Left lung (tissue), 10 donors: Measurements from ENCODE around the gene LAMA1. TPM values are rescaled to one million over a fixed set of nuclear protein-coding genes. Genes with fewer than 3 reads are reported as not detected.
A peak's percentile ranks its signal among the peaks of the same experiment; 100 is the strongest.

Experiments used
- ATAC-seq: fragments of 200-7000 bp; cut with Tn5 transposase; one replicate; pipeline ENCODE4 v1.9.1; 2020; ENCODE audit warnings: moderate library complexity
- DNase-seq, 4 donors: peaks; one replicate each; pipeline ENCODE4 v3.0.0-alpha.2; 2013 to 2020
- H3K27ac ChIP-seq, 2 donors: fragments of 200-600 bp; sonication (generic) in 1 of 2; one replicate each; pipeline versions ENCODE4 v1.5.0 to v1.8.0; 2020 to 2021
- H3K27me3 ChIP-seq, 2 donors: fragments of 200-600 bp; sonication (generic) in 1 of 2; one replicate each; pipeline versions ENCODE4 v1.5.0 to v1.8.0; 2020 to 2021
- H3K36me3 ChIP-seq, 2 donors: fragments of 200-600 bp; sonication (generic) in 1 of 2; one replicate each; pipeline versions ENCODE4 v1.5.0 to v1.8.0; 2020 to 2021
- H3K4me1 ChIP-seq, 2 donors: fragments of 200-600 bp; one replicate each; pipeline ENCODE4 v1.8.0; 2021
- H3K4me3 ChIP-seq, 2 donors: fragments of 200-600 bp; sonication (generic) in 1 of 2; one replicate each; pipeline versions ENCODE4 v1.5.0 to v1.8.0; 2020 to 2021; ENCODE audit warnings: mild to moderate bottlenecking in 1 of 2
- H3K9me3 ChIP-seq, 2 donors: fragments of 200-600 bp; sonication (generic) in 1 of 2; one replicate each; pipeline versions ENCODE4 v1.5.0 to v1.8.0; 2020 to 2021
- intact Hi-C, 2 donors: fragments of 100-400 bp; cut with DNase I; formaldehyde crosslinking; loops; one replicate each; pipeline versions ENCODE4 v1.11.2 to v1.14.2; 2022
- polyA plus RNA-seq, 6 donors: library from polyadenylated mRNA; unstranded; fragments of 120-200 nt; gene quantifications; one replicate each; pipeline ENCODE4 v1.2.1, GENCODE V29; 2013; ENCODE audit not compliant: insufficient read length in 6 of 6
- total RNA-seq, 2 donors: library from RNA; stranded (reverse); fragmentation: NEBNext Ultra II Directional; extraction: Animal tissue kit (Norgen Biotek cat#: 25700); gene quantifications; one replicate each; pipeline ENCODE4 v1.2.1, GENCODE V29; 2021
- TF ChIP-seq, protein P1 (sequence below), 2 donors: fragments of 200-600 bp; sonication (generic) in 1 of 2; IDR thresholded peaks; one replicate each; pipeline versions ENCODE4 v1.5.0 to v1.8.0; 2021; ENCODE audit warnings: antibody characterized with exemption in 2 of 2
- donor health status: DM: no; HTN: yes; CAD: no.
- donor health status: DM: no; HTN: no; CAD: no.

The LAMA1 gene
- total and polyA plus RNA-seq, 8 donors, result 2.4 to 22.9 (median 11.6) TPM

DNA sequence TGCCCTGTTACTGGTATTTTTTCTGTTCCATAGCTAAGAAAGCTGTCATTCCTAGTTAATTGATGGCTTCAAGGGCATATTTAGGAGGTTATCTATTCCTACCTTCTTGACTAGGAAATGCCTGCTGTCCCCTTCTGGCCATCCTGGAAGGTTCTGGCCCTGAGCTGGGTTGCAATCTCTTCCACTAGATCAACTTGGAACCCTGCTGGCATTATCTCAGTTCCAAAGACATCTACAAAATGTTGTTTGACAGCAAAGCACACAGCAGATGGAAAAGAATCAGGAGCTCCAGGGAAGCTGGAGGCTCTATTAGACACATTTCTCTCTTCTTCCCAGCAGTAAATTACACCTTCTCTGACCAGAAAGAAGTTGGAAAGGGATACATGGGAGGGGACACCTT lies 196.0 kb downstream of the LAMA1 start:
- no peaks in the 10 kb centered on the region for H3K9me3 ChIP-seq
- no peaks in the 10 kb centered on the region for H3K4me1 ChIP-seq
- TF ChIP-seq, protein P1, sequence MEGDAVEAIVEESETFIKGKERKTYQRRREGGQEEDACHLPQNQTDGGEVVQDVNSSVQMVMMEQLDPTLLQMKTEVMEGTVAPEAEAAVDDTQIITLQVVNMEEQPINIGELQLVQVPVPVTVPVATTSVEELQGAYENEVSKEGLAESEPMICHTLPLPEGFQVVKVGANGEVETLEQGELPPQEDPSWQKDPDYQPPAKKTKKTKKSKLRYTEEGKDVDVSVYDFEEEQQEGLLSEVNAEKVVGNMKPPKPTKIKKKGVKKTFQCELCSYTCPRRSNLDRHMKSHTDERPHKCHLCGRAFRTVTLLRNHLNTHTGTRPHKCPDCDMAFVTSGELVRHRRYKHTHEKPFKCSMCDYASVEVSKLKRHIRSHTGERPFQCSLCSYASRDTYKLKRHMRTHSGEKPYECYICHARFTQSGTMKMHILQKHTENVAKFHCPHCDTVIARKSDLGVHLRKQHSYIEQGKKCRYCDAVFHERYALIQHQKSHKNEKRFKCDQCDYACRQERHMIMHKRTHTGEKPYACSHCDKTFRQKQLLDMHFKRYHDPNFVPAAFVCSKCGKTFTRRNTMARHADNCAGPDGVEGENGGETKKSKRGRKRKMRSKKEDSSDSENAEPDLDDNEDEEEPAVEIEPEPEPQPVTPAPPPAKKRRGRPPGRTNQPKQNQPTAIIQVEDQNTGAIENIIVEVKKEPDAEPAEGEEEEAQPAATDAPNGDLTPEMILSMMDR (IDR thresholded peaks at IDR 0.05), result no peak
- no peak overlapping the region for H3K4me3 ChIP-seq
- H3K36me3 ChIP-seq, result no peaks in the 10 kb centered on the region
- ATAC-seq (no peak), DNase-seq (no peak)
- no peak overlapping the region for H3K27ac ChIP-seq
- intact Hi-C loops, result loop anchor here in 1 of 2 donors (10.0 kb wide), 1 partner anchor 253 kb away; no protein-coding TSS in a partner anchor
- no peaks in the 10 kb centered on the region for H3K27me3 ChIP-seq

DNA sequence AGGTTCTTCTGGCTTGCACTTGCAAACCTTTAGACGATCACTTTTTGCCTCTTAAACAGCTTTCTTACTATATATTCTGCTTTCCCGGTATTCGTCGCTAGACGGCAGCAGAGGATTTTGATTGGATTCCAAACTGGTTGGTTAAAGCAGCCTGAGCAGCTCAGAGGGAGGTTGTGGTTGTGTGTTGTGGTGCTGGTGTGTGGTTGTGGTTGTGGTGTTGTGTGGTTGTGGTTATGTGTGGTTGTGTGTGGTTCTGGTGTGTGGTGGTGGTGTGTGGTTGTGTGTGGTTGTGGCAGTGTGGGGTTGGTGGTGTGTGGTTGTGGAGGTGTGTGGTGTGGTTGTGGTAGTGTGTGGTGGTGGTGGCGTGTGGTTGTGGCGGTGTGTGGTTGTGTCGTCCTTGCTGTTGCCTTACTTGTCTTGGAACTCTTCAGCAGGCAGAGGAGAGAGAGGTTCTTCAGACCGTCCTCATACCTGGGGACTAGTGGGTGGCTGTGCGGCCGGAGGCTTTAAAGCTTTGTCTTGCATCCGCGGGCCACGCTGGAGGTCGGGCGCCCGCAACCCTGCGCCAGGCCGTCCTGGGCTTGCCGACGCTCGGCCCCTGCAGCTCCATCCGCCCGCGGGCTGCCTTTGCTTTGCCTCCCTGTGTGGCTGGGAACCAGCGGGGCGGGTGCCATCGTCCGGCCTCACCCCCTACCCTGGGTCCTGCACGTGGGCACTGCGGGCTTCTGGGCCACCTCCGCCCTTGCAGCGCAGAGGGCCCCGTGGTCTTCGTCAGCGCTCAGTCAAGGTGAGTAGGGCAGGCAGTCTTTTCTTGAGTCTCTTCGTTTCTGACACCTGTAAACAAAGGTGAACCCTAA lies 197.3 kb downstream of the LAMA1 start:
- Histone ChIP-seq H3K27ac (no peak overlapping the region), H3K4me1 (no peaks in the 10 kb centered on the region), H3K27me3 (no peaks in the 10 kb centered on the region), H3K4me3 (no peak overlapping the region), H3K9me3 (no peaks in the 10 kb centered on the region), H3K36me3 (no peaks in the 10 kb centered on the region)
- ATAC-seq (peak; percentile 89), DNase-seq (peak in 3 of 4 donors; percentile 69 to 78 (median 72))
- TF ChIP-seq, protein P1 (IDR thresholded peaks at IDR 0.05), result peak; percentile 29 to 43
- intact Hi-C loops, result loop anchor here in 1 of 2 donors (10.0 kb wide), 1 partner anchor 254 kb away; no protein-coding TSS in a partner anchor

DNA sequence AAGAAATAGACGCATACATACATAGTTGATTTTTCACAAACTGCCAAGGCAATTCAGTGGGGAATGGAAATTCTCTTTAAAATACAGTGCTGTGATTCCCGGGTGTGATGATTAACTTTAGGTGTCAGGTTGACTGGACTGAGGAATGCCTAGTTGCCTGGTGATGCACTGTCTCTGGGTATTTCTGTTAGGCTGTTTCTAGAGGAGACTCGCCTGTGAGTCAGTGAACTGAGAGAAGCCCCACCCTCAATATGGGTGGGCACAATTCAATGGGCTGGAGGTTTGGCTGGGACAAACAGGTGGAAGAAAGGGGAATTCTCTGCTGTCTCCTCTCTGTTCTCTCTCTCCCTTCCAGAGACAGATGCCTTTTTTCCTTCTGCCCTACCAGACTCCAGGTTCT lies 200.5 kb downstream of the LAMA1 start:
- intact Hi-C loops, result loop anchor here in 1 of 2 donors (10.0 kb wide), 1 partner anchor 88 kb away; no protein-coding TSS in a partner anchor
- TF ChIP-seq, protein P1 (IDR thresholded peaks at IDR 0.05), result no peak
- H3K9me3 ChIP-seq, result no peaks in the 10 kb centered on the region
- H3K4me3 ChIP-seq, result no peak overlapping the region
- H3K27ac ChIP-seq, result no peak overlapping the region
- DNase-seq, result no peak
- no peaks in the 10 kb centered on the region for H3K36me3 ChIP-seq
- no peak for ATAC-seq
- H3K4me1 ChIP-seq, result no peaks in the 10 kb centered on the region
- H3K27me3 ChIP-seq, result no peaks in the 10 kb centered on the region

DNA sequence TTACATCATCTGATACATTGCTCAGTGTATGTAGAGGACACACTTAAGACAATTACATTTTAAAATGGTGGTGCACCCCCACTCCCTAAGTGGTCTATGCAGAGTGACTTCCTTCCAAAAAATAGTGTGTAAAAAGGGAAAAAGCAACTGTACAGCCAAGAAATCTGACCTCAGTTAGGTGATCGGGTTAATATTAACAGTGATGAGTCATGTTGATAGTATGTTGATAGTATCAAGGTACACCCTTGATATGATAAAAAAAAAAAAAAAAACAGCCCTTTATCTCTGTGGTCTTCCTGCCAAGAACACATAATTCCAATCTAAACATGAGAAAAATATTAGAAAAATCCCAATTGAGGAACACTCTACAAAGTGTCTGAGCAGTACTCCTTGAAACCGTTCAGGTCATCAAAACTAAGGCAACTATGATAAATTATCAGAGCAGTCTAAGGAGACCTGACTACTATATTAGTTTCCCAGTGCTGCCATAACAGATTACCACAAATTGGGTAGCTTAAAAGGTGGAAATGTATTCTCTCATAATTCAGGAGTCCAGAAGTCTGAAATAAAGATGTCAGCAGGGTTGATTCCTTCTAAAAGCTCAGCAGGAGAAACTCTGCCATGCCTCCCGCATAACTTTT lies 216.2 kb downstream of the LAMA1 start:
- Histone ChIP-seq H3K27me3 (no peaks in the 10 kb centered on the region), H3K4me1 (no peaks in the 10 kb centered on the region), H3K4me3 (no peak overlapping the region), H3K36me3 (peaks cover 0 to 3% of the 10 kb centered on the region in 2 donors), H3K9me3 (peaks cover 0 to 18% of the 10 kb centered on the region in 2 donors), H3K27ac (no peak overlapping the region)
- TF ChIP-seq, protein P1 (IDR thresholded peaks at IDR 0.05), result no peak
- DNase-seq, result no peak
- no peak for ATAC-seq
- intact Hi-C loops, result no loop called here

DNA sequence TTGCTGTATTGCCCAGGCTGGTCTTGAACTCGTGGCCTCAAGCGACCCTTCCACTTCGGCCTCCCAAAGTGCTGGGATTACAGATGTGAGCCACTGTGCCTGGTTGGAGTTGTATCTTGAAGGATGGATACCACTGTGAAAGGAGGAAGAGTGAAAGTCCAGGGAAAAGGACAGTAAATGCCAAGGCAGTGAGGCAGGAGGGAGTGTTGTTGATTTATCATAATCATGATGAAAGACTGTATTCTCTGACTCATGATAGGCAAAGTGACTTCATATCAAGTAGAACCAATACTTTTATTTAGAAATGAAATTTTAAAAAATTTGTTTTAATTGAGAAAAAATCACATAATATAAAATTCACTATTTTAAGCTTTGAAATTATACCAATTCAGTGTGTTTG lies 225.8 kb downstream of the LAMA1 start:
- no peaks in the 10 kb centered on the region for H3K4me1 ChIP-seq
- ATAC-seq (no peak), DNase-seq (no peak)
- intact Hi-C loops, result no loop called here
- H3K36me3 ChIP-seq, result peaks cover 0 to 6% of the 10 kb centered on the region in 2 donors
- H3K27me3 ChIP-seq, result no peaks in the 10 kb centered on the region
- no peaks in the 10 kb centered on the region for H3K9me3 ChIP-seq
- TF ChIP-seq, protein P1 (IDR thresholded peaks at IDR 0.05), result no peak
- H3K27ac ChIP-seq, result no peak overlapping the region
- no peak overlapping the region for H3K4me3 ChIP-seq
